Measurements from ENCODE around the gene BTF3L4.
"Not testable (repeated sequence)": the region's sequence is repeated elsewhere in the genome, so short reads cannot be mapped to it uniquely, and the experiment has no call there.

BTF3L4 gene

GRCh38 chr1:52055866-52056162, 281 bp upstream of the BTF3L4 start:
- no peak for DNase-seq

GRCh38 chr1:52056937-52057231, 789 bp downstream of the BTF3L4 start:
- DNase-seq: no peak

- no peak for DNase-seq
Observed at GRCh38 chr1:52057255-52057654, 1.2 kb downstream of the BTF3L4 start.

- DNase-seq: no peak
Observed at GRCh38 chr1:52057876-52058415, 1.9 kb downstream of the BTF3L4 start.

GRCh38 chr1:52059321-52059720, 3.2 kb downstream of the BTF3L4 start:
- DNase-seq: no peak

- DNase-seq: no peak
Observed at GRCh38 chr1:52059888-52060287, 3.8 kb downstream of the BTF3L4 start.

GRCh38 chr1:52060822-52061221, 4.7 kb downstream of the BTF3L4 start:
- no peak for DNase-seq

GRCh38 chr1:52063192-52063591, 7.1 kb downstream of the BTF3L4 start:
- DNase-seq: no peak

- DNase-seq: no peak
Observed at GRCh38 chr1:52070704-52071103, 14.6 kb downstream of the BTF3L4 start.

GRCh38 chr1:52072291-52072690, 16.2 kb downstream of the BTF3L4 start:
- DNase-seq: no peak

GRCh38 chr1:52077277-52077676, 21.2 kb downstream of the BTF3L4 start:
- DNase-seq: not testable (repeated sequence)

- no peak for DNase-seq
Observed at GRCh38 chr1:52080014-52080415, 23.9 kb downstream of the BTF3L4 start.

GRCh38 chr1:52087892-52088291, 31.8 kb downstream of the BTF3L4 start:
- not testable (repeated sequence) for DNase-seq

- not testable (repeated sequence) for DNase-seq
Observed at GRCh38 chr1:52094300-52094699, 38.2 kb downstream of the BTF3L4 start.

- no peak for DNase-seq
Observed at GRCh38 chr1:52096216-52096615, 40.1 kb downstream of the BTF3L4 start.

GRCh38 chr1:52098139-52098871, 42.2 kb downstream of the BTF3L4 start:
- no peak for DNase-seq

GRCh38 chr1:52102336-52103013, 46.4 kb downstream of the BTF3L4 start:
- no peak for DNase-seq

GRCh38 chr1:52111492-52111891, 55.4 kb downstream of the BTF3L4 start:
- DNase-seq: no peak

- no peak for DNase-seq
Observed at GRCh38 chr1:52112489-52112888, 56.4 kb downstream of the BTF3L4 start.

GRCh38 chr1:52119301-52120079, 63.4 kb downstream of the BTF3L4 start:
- DNase-seq: no peak

GRCh38 chr1:52122384-52122783, 66.3 kb downstream of the BTF3L4 start:
- DNase-seq: no peak

GRCh38 chr1:52123622-52124021, 67.5 kb downstream of the BTF3L4 start:
- DNase-seq: no peak

- DNase-seq: no peak
Observed at GRCh38 chr1:52125736-52126359, 69.8 kb downstream of the BTF3L4 start.
